Right ventricle myocardium inferior (tissue), 1 donor: ENCODE results near the gene KANK2. TPM values are rescaled to one million over a fixed set of nuclear protein-coding genes. Genes with fewer than 3 reads are reported as not detected.

Experiments used
- ATAC-seq: fragments of 200-7000 bp; cut with Tn5 transposase; one replicate; pipeline ENCODE4 v1.9.1; 2020; ENCODE audit warnings: mild to moderate bottlenecking, moderate library complexity
- DNase-seq: peaks from one replicate; pipeline ENCODE4 v3.0.0; 2021; ENCODE audit errors: missing footprints
- intact Hi-C: fragments of 100-400 bp; cut with DNase I; formaldehyde crosslinking; loops from one replicate; pipeline ENCODE4 v1.11.0; 2022
- total RNA-seq: library from RNA; stranded (reverse); fragmentation: NEBNext Ultra II Directional; extraction: Animal tissue kit (Norgen Biotek cat#: 25700); gene quantifications from one replicate; pipeline ENCODE4 v1.2.1, GENCODE V29; 2021
- donor health status: DM: no; HTN: yes; CAD: no; lungs with severe emphysema.

KANK2 gene
- total RNA-seq, 1 donor from 2014 or later = 434 TPM

DNA sequence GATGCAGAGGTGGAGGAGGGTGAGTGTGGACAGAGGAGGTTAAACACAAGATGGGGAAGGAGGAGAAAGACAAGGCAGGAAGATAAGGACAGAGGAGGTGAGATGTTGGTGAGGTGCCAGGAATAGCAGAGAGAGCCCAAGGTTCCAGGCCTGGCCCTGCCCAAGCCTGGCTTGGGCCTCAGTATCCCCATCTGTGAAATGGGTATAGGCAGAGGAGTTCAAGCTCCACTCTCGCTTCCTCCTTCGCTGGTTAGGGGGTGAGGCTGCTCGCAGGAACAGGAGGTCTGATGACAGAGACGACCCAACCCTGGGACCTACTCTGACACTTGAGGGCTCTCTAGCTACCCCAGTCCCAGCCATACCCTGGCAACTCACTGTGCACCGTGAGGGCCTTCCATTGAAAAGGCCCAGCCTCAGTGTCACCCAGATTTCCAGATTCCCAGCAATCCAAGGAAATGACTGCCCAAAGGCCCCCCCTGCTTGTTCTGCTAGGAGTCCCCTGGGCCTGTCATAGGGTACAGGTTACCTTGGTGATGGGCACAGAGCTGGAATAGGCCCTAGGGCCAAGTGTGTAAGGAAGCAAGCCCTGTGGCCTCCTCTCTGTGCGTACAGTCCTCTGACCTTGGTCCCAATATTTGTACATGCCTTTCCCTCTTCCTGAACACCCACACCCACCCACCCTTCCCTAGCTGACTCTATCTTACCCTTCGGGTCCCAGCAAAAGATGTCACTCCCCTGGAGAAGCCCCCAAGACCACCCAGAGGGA, 33.5 kb upstream of the KANK2 start:
- no peak for DNase-seq
- ATAC-seq = no peak
- intact Hi-C loops = no loop called here

DNA sequence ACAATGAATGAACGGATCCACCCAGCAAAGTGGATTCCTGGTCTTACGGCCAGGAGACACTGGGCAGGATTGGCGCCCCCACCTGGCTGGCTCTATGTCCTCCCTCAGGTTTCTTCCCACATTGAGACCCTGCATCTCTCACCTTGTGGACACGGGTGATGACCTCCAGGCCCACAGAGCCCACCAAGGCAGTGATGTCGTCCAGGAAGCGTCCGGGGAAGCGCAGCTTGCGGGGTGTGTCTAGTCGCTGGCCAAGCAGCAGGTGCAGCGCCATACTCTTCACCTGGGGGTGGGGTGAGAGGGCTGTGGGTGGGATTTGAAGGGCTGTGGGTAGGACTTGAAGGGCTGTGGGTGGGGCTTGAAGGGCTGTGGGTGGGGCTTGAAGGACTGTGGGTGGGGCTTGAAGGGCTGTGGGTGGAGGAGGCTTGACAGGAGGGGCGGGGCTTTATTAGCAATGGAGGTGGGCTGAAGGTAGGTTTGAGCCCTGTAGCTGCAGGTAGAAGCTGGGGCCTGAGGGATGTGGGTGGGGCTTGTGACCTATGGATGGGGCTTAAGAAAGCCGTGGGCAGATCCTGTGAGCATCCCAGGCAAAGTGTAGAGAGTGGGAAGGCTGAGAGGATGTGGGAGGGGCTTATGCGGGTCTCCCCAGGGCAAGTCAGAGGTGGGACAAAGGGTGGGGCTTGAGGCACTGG, 30.0 kb upstream of the KANK2 start:
- DNase-seq = no peak
- intact Hi-C loops = no loop called here
- ATAC-seq = no peak

DNA sequence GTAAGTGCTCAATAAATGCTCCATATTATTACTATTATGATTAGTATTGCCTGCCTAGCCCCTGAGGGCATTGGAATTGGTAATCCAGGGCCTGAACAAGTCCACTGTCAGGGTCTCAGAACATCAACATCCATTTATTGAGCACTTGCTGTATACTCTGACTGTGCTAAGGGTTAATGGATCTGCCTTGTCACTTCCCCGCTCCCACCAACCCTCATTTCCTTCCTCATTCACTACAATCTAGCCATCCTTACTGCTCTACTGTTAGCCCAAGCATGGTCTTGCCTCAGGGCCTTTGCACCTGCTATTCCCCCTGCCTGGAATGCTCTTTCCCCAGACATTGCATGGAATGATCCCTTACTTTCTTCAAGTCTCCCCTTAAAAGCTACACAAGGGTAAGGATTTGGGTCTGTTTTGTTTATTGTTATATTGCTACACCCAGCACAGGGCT, 29.4 kb upstream of the KANK2 start:
- intact Hi-C loops = no loop called here
- ATAC-seq = no peak
- no peak for DNase-seq

DNA sequence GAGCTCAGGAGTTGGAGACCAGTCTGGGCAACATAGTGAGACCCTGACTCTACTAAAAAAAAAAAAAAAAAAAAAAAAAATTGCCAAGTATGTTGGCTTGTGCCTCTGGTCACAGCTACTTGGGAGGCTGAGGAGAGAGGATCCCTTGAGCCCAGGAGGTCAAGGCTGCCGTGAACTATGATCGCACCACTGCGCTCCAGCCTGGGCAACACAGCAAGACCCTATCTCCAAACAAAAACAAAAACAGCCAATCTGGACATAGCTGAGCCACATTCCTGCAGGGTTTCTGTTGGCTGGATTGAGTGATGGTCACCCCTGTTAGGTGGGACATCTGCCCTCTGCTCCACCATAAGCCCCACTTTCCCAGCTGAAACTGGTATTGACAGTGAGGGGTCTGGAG, 28.5 kb upstream of the KANK2 start:
- ATAC-seq (no peak), DNase-seq (no peak)
- intact Hi-C loops = no loop called here

DNA sequence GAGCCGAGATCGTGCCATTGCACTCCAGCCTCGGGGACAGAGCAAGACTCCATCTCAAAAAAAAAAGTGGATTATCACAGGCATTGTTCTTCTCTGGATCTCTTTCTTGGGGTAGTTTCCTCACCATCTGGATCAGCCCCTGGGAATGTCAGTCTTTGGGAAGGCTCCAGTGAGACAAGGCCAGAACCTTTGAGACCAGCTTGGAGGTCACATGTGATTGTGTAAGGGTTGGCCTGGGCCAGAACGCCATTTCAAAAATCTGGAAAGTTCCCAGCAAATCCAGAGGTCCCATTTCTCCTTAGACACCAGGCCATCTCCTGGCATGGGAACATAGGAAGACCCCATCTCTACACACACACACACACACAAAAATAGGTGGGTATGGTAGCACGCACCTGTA, 27.8 kb upstream of the KANK2 start:
- no peak for DNase-seq
- peak; percentile 83 for ATAC-seq
- intact Hi-C loops = no loop called here

DNA sequence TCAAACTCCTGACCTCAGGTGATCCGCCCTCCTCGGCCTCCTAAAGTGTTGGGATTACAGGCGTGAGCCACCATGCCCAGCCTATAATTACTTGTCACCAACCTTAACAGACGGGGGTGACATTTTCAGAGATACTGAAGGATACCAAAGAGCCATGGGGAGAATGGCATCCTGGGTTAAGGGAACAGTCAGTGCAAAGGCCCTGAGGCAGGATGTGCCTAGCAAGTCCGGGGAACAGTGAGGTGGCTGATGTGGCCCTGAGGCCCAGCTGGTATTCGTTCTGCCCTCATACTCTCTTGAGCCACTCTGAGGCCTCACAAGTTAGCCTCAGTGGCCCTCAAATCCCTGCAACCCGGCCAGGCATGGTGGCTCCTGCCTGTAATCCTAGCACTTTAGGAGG, 27.1 kb upstream of the KANK2 start:
- intact Hi-C loops = no loop called here
- DNase-seq = no peak
- ATAC-seq = no peak

DNA sequence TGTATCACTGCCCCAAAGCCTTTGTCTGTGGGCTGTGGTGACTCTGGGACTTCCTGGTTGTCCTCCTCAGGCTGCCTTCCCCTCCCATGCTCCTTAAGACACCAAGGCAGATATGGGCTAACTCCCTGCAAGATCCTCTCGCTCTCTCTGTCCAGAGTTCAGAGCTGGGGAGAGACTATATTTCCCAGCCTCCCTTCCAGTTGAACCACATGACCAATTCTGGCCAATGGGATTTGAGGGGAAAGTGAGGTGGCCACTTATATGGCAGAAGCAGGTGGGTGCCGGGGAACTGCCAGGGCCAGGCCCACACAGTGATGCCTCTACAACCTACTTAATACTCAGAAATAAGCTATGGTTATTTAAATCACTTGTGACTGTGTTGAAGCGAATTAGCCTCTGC, 25.9 kb upstream of the KANK2 start:
- ATAC-seq (no peak), DNase-seq (no peak)
- intact Hi-C loops = no loop called here

DNA sequence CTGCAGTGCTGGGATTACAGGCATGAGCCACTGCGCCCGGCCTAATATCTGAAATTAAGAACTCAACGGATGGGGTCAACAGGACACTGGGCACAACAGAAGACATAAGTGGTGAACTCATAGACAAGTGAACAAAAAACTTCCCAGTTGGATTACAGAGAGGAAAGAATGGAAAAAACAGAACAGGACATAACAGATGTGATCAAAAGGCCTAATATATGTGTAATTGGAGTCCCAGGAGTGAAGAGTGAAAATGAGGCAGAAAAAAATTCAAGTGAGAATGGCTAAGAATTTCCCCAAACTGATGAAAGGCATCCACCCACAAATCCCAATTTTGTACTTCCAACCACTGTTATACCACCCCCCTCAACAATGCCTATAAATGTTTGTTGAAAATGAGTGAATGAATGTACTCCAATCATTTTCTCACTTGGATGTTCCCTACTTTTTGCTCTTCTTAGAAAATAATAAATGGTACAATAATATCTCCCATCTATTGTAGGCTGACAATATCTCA, 23.8 kb upstream of the KANK2 start:
- DNase-seq (no peak), ATAC-seq (no peak)
- intact Hi-C loops = no loop called here

DNA sequence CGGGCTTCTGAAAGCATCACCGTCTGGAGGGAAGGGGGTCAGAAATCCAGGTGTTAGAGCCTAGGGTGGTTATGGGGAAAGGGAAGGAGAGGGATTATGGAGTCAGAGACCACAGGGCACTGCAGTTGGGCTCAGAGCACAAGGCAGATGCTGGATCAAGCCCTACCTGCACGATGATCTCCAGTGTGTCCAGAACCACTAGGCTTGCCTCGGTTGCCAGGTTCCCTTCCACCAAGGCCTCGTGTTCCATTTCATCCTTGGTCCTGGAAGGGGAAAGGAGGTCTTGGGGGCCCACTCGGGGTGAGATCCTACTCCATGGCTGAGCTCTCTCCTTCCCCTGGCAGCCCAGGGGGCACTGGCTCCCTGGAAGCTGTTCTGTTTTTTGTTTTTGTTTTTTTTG, 17.0 kb upstream of the KANK2 start:
- intact Hi-C loops = no loop called here
- ATAC-seq (no peak), DNase-seq (no peak)

DNA sequence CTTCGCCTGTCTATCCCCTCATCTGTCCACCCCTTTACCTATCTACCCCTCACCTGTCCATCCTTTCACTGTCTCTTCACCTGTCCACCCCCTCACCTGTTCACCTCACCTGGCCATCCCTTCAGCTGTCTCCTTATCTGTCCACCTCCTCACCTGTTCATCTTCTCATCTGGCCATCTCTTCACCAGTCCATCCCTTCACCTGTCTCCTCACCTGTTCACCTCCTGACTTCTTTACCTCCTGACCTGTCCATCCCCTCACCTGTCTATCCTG, 13.2 kb upstream of the KANK2 start:
- no peak for ATAC-seq
- no peak for DNase-seq
- intact Hi-C loops = no loop called here

DNA sequence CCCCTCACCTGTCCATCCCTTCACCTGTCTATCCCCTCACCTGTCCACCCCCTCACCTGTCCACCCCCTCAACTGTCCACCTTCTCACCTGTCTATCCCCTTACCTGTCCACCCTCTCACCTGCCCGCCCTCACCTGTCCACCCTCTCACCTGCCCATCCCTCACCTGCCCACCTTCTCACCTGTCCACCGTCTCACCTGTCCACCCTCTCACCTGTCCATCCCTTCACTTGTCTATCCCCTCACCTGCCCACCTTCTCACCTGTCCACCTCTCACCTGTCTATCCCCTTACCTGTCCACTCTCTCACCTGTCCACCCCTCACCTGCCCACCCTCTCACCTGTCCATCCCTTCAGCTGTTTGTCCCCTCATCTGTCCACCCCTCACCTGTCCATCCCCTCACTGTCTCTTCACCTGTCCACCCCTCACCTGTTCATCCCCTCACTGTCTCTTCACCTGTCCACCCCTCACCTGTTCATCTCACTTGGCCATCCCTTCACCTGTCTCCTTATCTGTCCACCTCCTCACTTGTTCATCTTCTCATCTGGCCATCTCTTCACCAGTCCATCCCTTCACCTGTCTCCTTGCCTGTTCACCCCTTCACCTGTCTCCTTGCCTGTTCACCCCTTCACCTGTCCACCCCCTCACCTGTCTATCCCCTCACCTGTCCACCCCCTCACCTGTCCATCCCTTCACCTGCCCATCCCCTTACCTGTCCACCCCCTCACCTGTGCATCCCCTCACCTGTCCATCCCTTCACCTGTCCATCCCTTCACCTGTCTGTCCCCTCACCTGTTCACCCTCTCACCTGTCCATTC, 12.7 kb upstream of the KANK2 start:
- intact Hi-C loops = no loop called here
- ATAC-seq = no peak
- no peak for DNase-seq

DNA sequence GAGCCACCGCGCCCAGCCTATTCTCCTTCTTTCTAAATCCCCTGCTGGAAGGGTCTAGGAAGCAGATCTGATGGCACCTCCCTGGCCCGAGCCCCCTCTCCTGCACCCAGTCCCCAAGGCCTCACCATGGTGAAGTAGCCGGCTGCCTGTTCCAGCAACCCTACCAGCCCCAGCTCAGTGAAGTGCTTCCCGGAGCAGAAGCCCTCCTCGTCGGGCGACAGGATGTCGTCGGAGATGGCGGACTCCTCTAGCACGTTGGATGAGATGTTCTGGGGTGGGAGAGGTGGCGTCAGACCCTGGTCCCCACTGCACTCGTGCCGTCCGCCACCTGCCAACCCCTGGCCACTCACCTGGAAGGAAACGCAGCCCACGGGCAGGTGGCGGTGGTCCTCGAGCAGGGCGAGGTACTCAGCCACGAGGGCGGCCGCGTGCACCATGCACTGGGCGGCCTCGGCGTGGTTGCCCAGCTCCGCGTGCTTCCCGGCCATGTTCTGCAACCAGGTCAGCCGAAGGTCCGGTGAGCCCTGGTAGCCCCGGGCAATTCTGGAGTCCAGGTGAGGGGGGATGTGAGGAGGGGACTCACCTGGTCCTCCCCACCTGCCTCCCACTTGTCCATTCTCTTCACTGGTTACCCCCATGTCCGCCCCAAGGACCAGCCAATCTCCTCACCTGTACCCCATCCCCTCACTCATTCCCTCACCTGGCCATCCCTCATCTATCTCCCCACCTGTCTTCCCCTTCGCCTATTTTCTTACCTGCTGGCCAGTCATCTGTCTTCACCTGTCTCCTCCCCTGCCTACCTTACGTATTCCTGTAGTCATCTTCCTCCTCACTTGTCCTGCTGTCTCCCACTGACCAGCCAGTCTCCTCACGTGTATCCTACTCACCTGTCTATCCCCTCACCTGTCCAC, 11.5 kb upstream of the KANK2 start:
- intact Hi-C loops = no loop called here
- DNase-seq (peak; percentile 71), ATAC-seq (no peak)

DNA sequence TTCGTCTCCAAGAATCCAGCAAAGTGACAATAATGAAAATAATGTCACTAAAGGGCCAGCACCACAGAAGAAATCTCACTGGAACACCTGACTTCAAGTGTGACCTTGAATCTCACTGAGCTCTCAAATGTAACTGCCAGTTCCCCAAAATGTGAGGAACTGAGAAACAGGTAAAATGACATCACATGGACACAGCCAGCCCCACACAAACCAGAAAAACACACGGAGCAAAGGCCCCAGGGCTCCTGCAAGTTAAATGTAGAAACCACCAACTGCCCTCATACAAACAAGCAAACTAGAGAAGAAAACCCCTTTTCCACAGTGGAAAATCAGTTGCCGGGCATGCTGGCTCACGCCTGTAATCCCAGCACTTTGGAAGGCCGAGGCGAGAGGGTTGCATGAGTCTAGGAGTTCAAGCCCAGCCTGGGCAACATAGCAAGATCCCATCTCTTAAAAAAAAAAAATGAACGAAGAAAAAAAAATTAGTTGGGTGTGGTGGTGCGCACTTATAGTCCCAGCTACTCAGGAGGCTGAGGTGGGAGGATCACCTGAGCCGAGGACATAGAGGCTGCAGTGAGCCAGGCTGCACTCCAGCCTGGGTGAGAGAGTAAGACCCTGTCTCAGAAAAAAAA, 8.7 kb upstream of the KANK2 start:
- intact Hi-C loops = no loop called here
- peak; percentile 16 for DNase-seq

DNA sequence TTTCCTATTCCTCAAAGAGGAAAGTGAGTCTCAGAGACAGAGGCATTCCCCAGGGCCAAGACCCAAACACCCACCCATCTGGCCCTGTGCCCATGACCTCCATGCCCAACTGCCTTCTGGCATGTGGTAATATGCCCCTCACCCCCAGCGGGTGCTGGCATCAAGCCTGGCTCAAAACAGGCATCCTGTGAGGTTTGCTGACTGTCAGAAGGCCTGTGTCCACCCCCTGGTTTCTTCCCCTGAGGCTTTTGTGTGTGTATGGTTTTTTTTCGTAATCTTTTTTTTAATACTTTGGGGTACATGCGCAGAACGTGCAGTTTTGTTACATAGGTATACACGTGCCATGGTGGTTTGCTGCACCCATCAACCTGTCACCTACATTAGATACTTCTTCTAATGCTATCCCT, 7.6 kb upstream of the KANK2 start:
- no peak for ATAC-seq

More for the DNA sequence above, 8.7 kb upstream of the KANK2 start:
- no peak for ATAC-seq

DNA sequence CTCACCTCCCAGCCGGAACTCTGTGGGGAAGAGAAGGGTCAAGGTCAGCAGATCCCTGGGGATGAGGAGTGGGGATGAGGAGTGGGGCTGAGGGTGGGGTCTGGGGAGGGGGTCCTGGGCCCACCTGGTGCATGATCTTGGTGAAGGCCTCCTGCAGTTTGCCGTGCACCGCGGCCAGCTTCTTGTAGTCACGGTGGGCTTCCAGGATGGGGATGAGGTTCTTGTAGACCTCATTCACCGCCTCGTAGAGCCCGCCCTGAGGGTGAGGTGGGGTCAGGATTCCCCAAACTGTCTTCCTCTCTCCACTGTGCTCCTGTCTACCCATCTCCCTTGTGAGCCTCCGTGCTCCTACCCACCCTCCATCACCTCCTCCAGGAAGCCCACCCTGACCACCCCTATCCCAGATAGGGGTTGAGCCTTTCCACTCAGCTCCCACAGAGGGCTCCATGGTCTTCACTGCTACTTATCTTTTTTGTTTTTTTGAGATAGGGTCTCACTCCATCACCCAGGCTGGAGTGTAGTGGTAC, 6.8 kb upstream of the KANK2 start:
- intact Hi-C loops = loop anchor here (5.0 kb wide), 1 partner anchor 167 kb away; no protein-coding TSS in a partner anchor
- ATAC-seq (peak; percentile 2), DNase-seq (no peak)

More for the DNA sequence above, 7.6 kb upstream of the KANK2 start:
- peak; percentile 70 for DNase-seq
- intact Hi-C loops = loop anchor here (5.0 kb wide), 1 partner anchor 168 kb away; no protein-coding TSS in a partner anchor

DNA sequence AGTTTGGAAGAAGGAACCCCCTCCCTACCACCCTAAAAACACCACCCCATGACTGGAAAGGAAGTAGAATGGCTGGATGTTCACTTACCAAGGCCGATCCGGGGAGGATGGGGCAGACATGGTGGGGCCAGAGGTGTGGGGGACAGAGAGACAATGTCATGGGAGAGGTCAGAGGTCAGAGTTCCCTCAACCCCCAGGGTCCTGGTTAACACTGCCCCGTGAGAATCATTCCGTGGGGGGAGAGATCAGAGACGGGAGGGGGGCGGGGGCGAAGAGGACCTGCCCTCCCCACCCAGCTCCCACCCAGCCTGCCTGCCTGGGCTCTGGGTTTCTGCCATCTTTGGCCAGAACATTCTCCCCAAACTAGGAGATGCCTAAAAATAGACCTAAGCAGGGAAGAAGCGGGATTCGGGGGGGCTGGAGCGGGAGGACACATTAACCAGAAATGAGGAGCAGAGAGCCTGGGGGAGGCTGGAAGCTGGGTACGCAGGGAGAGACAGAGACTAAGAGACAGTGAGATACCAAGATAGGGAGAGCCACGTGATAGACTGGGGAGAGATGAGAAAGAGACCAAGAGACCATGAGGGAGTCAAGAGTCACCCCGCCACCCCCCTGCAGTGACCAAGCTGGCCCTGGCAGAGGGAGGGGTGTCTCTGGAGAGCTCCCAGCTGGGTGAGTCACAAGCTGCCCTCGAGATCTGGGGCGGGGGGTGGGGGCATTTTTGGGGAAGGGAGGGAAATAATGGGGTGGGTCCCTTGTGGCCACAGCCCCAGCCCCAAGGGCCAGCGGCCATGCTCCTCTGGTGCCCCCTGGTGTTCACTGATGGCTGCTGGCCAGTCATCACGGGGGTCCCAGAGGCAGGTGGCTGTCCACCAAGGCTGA, 6.1 kb upstream of the KANK2 start:
- peak; percentile 75 for ATAC-seq
- intact Hi-C loops = loop anchor here (1.0 to 5.0 kb wide), 2 partner anchors 65 to 166 kb away; no protein-coding TSS in a partner anchor
- peak; percentile 84 for DNase-seq
